Epidermal melanocyte (primary cell): ENCODE measurements around the gene RAB15.

Experiments
- DNase-seq: peaks from one replicate; pipeline ENCODE4 v3.0.0; 2011; ENCODE audit warnings: low spot score; ENCODE audit not compliant: insufficient read length

The RAB15 gene

DNA sequence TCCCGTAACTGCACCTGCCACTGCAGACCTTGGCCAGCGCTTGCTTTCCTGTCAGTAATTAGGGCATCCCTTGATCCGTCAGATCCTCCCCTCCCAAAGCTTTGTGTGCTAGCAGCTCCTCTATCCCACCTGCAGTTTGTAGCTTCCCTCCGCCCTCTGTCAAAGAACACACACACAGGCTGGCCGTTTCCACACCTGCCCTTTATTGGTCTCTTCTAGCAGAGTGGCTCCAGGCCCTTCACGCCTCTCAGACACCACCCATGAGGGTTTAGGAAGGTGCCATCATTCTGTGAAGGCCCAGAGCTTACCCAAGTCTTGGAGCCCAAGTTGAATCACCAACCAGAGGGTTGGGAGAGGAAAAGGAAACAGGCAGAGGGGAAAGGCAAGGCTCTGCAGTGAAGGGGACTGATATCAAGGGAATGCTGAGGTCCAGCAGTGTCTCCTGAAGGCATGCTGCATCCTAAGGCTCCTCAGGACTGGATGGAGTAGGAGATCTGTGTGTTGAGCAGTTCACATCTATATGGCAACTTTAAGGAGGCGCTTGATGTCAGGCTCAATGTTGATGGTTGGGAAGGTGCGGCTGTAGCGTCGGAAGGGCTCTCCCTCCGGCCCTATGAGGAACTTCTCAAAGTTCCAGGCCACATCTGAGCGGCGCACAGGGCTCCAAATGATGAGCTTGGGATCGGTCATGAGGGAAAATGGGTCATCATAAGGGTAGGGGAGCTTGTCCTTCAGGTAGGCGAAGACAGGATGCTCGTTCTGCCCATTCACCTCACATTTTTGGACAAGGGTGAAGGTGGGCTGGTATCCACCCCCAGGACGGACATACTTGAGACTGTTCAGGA, 32.9 kb downstream of the RAB15 start:
- DNase-seq = no peak

DNA sequence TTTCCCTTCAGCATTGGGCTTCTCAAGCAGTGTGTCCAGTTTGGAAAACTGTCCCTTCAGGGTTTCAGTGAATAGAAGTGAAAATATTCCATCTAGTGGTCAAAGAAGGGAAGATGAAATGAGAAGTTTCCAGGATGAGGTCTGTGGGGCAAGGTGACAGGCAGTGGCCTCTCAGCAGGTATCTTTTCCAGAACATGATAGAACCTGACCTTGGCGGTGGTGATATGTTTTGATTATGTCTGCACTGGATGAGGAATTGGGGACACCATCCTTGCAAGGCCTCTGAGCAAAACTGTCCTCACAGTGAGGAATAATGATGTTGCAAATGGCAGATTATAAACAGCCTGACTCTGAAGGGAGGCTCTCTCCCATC, 34.3 kb downstream of the RAB15 start:
- DNase-seq = no peak

DNA sequence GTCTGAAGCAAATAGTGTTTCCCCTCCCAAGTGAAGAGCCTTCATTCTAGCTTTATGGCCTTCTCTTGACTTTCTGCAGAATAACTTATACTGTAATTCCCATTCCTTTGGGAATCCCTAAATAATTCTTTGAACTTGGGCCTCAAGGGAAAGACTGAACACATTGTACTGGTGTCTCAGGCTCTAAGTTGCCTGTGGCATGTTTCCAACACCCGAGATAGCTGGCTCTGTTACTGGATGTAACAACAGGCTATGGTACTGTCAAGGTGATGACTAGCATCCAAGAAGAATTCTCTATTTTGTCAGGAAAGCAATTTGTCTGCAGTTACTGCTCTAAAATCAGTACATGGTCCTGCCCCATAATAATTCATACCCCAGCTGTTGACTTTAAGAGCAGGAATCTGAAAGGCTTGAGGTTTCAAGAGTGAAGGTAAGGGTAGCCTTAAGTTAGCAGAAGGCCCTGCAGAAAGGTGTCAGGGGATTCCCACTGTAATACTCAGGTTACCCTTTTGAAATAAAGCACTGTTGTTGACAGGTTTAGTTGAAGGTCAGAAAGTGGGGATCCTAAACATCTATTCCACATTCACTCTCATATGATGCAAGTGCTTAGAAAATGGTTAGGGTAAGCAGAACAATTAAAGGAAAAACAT, 34.8 kb downstream of the RAB15 start:
- DNase-seq = no peak

DNA sequence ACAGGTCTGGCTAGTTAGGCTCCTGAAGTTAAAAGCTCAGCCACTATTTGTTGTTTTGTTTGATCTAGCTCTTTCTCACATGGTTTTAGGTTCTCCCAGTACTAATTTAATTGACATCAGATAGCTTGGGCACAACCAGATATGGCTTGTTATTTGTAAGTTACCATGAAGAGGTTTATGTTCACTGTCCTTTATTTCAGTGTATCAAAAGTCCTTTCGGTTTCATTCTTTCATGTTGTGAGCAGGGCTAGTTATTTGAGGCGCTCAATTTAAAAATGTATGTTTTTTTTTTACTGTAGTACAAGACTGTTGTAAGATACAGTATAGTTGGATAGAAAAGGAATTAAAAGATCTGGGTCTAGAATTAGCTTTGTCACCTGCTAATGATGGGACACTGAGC, 36.6 kb downstream of the RAB15 start:
- no peak for DNase-seq

DNA sequence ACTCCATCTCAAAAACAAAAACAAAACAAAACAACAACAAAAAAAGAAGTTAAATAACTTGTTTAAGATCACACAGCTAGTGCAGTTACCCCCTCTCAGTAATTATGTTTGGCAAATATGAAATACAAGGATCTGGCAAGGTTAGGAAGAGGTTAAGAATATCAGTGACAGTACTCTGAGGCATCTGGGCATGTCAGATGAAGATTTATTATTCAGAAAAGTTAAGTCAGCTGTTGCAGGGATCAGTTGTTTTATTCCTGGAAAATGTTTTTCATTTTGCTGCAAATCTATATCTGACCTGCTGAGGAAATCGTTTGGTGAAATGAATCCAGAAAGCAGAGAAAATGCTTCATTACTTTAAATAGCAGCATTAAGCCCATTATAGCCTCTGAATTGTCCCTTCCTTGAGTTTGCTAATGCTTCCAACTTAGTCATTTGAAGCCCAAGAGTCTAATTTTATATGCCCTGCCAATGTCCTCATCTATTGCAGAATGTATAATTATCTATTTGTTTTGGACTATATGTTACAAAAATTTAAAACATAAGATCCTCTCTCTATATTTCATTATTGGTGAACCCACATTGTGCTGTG, 37.7 kb downstream of the RAB15 start:
- DNase-seq = no peak

DNA sequence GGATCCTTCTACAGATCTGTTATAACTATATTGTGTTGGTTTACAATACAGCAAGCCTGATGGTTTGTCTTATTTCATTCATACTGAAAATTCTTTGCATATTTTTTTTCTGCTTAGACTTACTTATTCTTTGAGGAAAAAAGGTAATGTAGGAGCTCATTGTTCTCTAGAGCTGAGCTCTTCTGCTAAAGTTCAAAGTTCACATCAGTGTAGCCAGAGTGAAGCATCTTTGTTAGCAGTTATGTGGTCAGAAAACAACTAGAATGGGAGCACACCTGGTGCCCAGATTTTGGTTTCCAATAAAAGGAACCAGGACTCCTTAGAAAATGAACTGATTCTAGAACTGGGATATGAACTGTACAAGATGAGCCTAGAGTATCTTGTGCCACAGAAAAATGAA, 39.9 kb downstream of the RAB15 start:
- DNase-seq = no peak

DNA sequence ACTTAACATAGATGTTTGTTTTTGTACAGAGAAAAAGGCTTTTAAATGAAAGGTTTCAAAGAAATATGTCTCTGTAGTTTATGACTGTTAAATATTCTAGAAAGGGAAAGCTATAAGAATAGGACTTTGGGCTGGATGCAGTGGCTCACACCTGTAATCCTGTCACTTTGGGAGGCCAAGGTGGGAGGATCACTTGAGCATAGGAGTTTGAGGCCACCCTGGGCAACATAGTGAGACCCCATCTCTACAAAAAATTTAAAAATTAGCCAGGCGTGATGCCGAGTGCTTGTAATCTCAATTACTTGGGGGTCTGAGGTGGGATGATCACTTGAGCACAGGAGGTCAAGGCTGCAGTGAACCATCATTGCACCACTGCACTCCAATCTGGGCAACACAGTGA, 41.0 kb downstream of the RAB15 start:
- DNase-seq = no peak

DNA sequence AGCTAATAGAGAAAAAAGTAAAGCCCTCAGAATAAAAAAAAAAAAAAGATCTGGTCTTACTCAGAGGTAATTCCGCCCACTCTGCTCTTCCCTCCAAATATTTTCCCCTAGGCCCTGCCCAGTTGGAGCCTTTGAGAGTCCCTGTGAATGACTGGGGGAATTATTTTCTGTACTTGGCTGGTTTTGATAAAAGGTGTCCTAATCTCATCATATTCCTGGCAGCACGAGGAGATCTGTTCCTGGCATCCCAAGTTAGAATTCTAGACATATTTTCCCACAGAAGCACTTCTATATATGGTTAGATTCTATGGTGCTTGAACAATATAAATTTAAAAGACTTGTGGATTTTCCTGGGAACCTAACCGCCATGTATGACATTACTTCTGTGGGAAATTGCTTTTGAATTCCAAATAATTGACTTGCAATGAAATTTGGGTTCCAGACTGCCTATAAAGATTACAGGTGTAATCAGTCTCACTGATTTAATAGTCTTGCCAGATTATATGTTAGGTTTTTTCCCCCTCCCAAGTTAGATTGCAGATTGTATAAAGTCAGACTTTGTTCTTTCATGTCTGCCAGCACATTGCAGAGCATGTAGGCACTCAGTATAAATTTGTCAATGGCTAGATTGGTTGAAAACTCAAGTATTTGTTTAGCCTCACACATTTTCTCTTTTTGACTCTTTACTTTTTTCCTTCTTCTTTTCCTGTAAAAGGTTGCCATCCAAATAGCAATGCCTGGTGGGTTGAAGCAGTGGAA, 41.9 kb downstream of the RAB15 start:
- DNase-seq = no peak

DNA sequence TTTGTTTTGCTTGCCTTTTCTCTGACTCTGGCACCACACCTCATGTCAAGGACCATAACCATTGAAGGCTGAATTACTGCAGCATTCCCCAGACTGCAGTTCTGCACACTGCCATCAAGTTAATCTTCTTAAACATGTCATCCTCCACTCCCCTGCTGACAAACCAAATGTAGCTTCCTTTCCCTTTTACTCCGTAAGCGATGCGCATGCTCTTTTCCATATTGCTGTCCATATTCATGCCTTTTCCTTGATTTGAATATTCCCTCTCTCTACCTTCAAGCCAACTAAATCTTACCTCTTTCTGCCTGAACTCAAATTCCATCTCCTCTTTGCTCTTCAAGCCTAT, 43.1 kb downstream of the RAB15 start:
- no peak for DNase-seq

DNA sequence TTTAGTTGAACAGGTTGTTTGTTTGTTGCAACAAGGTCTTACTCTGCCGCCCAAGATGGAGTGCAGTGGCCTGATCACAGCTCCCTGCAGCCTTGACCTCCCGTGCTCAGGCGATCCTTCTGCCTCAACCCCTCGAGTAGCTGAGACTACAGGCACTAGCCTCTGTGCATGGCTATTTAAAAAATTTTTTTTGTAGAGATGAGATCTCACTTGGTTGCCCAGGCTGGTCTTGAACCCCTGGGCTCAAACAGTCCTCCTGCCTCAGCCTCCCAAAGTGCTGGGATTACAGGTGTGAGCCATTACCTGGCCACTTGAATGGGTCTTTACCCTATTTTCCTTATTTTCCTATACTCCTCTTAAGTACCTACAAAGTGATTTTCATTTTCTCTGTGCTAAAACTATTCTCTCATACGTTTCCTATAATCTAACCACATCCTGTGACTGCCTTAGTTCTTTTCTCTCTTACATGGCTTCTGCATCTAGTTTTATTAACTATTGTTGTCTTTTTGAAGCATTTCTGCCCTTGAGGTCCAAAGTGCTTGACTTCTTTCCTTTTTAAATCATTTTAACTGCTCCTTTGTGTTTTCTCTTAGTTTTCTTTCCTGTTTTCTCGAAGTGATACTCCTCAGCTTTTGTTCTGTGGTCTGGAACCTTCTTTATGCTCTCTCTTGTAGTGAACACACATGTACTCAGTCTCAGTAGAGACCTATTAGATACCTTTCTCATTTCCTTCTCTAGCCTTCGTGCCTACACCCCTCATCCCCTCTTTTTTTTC, 43.7 kb downstream of the RAB15 start:
- DNase-seq = no peak

DNA sequence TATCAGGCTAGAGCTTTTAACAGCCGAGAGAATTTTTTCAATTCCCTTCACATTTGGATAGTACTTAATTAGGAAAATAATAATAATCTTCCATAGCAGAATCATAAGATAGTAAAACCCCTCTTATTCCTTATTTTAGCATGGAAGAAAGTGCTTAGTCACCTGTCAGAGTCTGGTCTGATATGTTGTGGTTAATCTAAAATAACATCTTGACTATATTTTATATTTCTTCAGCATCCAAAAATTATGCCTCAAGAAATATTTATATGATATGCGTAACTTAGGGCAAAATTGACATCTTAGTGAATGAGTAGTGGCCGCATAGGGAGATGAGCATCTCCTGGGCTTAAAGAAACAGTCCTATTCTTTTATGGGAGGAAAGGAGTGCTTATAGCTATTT, 45.1 kb downstream of the RAB15 start:
- DNase-seq = no peak

DNA sequence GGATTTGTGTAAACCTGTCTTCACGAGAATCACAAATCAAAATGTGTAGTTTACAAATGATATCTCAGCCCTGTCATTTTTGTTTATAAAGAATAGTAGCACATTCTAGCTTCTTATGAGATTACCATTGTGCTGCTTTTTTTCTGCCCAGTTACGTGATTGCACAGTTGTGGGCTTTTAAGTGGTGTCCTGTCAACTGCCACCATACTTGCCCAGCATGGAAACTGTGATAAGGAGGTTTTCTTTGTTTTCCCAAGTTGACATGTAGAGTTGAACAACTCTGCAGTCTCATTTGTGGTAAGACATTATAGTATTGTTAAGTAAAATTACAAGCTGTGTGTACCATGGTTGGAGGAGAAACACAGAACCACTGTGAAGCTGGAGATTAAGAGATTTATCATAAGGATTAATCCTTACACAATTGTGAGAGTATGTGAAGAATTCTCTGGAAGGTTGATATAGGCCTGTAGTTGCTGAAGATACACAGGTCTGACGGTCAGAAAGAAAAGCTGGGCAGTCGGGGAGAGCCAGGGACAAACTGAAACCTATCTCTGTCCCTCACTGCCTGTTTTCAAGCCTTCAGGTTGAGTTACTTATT, 45.6 kb downstream of the RAB15 start:
- no peak for DNase-seq

DNA sequence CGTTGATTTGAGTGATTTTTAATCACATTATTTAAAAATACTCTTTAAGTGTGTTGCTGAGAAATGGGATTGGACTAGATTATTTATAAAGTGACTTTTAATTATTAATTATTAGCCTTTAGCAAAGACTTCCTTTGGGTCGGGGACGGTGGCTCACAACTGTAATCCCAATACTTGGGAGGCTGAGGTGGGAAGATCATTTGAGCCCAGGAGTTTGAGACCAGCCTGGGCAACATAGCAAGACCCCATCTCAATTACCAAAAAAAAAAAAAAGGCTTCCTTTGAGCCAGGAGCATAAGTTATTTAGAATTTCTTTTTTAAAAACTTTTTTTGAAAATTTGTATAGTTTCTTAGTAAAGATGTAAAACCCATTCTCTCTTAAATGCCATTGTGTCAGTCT, 49.1 kb downstream of the RAB15 start:
- DNase-seq = no peak

DNA sequence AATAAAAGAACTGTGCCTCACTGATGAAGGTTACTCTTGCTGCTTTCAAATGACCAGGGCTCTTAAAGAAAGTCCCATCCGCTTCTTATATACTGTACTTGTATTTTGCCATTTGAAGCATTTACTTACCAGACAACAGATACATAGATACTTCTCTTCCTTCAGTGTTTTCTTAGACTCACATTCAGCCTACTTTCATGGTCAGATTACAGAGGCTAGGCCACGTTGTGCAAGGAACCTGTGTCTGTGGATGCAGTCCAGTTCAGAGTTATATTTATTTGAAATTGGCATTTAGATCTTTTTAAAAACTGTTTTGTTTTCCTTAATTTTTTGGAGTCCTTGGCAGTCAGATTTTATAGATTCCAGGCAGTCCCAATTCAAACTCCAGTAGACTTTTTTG, 51.7 kb downstream of the RAB15 start:
- DNase-seq = no peak

DNA sequence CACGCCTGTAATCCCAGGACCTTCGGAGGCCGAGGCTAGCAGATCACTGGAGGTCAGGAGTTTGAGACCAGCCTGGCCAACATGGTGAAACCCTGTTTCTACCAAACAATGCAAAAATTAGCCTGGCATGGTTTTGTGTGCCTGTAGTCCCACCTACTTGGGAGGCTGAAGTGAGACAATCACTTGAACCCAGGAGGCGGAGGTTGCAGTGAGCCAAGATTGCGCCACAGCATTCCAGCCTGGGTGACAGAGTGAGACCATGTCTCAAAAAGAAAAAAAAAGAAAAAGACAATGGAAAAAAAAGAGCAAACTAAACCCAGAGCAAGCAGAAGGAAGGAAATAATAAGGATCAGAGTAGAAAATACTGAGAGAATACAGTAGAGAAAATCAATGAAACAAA, 52.5 kb downstream of the RAB15 start:
- no peak for DNase-seq

DNA sequence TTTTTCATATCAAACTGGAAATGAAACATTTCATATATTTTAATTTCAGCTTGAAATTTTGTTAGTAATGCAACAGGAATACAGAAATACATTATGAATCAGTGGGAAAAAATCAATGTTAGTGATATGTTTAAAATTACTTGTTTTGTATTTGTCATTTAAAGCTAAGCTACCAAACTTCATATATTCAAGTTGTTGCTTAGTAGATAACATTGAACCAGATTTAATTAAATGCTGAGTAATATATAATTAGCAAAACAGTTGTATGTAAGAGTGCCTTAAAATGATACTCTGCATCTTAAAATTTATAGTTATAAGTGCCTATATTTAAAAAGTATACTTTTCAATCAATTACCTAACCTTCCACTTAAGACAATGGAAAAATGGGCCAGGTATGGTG, 52.9 kb downstream of the RAB15 start:
- DNase-seq = no peak

DNA sequence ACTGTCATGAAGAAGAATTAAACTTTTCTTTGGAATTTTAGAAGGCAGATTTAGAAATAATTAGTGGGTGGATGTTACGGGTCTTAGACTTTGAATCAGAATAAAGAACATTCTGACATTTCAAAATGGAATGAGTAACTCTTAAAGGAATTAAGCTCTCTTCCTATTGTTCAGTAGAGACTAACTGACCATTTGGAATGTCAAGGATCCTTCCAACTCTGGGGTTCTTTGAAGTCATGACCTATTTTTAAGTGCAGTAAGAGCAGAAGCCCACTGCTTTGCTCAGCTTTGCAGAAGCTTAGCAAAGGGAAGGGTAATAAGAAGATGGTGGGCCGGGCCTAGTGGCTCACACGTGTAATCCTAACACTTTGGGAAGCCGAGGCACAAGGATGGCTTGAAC, 53.9 kb downstream of the RAB15 start:
- DNase-seq = no peak

DNA sequence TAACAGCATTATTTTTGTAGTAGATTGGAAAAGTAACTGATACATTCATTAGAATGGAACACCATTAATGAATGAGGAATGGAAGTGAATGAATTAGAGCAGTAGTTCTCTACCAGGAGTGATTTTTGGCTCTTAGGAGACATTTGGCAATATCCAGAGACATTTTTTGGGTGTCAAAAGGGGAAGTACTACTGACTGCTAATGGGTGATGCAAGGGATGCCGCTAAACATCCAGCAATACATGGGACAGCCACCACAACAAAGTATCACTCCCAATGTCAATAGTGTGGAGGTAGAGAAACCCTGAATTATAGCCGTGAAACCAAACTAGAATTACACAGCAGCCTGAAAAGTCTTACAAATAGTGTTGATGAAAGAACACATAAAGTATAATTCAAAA, 56.3 kb downstream of the RAB15 start:
- DNase-seq = no peak

DNA sequence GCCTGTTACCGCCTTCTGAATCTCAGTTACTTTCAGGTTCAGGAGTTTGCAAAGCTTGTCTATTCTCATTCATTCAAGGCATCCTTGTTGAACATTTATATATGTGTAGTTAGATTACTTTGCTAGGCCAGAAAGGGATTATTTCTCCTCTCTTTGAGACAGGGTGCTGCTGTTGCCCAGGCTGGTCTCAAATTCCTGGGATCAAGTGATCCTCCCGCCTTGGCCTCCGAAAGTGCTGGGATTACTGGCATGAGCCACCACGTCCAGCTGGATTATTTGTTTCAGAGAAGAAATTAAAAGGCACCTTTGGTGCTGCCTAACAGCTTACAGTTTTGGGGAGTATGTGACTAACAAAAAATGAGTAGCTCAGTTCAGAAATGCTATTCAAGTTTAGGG, 57.1 kb downstream of the RAB15 start:
- DNase-seq = no peak

DNA sequence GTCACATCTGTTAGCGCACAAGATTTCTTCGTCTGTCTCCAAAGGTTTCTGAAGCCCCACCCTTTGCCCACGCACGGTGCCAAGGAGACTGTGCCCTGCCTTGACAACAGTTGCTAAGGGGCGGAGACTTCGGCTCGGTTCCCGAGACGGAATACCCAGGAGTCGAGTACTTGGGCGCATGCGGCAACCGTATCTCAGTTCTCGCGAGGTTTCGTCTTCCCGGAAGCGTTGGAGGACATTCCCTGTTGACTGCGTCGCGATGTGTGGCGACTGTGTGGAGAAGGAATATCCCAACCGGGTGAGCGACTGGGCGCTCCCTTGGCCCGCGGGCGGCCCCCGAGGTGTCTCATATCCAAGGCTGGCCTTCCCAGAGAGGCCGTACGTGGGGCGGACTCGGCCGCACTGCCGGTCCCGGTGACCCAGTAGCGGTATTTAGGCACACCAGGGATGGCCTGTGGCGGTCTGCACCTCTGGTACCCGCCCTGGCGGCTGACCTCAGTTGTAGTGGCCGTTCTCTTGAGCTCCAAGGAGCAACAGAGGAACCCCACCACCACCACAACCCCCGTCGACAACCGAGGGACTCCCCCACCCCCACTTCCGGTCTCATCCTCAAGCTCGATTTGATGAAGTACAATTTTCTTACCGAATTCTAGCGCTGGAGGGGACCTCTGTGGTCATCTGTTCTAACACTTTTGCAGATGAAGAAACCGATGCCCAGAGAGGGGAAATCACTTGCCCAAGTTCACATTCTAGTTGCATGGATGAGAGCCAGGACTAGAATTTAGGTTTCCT, 57.7 kb downstream of the RAB15 start, which contains the start of gene CHURC1:
Gene CHURC1 (plus strand): TSS at position 219 of the 792 bp plus-strand sequence. CDS start 41 bp downstream, at position 260.
- DNase-seq = peak; percentile 81
